Occipital lobe (tissue), 2 donors: Measurements from ENCODE around the gene TECPR1. TPM values are rescaled to one million over a fixed set of nuclear protein-coding genes. Genes with fewer than 3 reads are reported as not detected.

Experiments
- DNase-seq: peaks from one replicate; lab custom pipeline; 2025; lab: John Stamatoyannopoulos, UW
- total RNA-seq: library from RNA; depleted of rRNA; stranded (reverse); fragments of >200 nt; gene quantifications from one replicate; pipeline ENCODE4 v1.2.3, GENCODE V29; 2014

Gene TECPR1
- total RNA-seq, 1 donor from 2014 or later, result 41.5 TPM

DNA sequence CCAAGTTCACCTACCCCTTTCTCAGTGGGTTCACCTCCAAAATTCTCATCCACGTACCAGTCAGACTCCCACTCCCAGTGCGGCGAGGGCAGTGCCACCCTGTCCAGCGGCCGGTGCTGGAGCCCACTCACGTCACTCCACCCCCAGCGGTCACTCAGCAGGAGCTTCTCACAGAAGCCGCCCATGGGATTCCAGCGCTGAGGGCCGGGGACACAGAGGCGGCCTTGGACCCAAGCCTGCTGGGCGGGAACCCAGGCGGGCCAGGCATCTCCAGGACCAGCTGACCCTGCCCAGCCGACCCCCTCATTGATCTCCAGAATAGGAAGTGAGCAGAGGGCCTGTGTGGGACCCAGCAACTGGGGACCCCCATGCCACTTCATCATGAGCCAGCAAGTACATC lies 7.2 kb downstream of the TECPR1 start:
- no peak for DNase-seq

DNA sequence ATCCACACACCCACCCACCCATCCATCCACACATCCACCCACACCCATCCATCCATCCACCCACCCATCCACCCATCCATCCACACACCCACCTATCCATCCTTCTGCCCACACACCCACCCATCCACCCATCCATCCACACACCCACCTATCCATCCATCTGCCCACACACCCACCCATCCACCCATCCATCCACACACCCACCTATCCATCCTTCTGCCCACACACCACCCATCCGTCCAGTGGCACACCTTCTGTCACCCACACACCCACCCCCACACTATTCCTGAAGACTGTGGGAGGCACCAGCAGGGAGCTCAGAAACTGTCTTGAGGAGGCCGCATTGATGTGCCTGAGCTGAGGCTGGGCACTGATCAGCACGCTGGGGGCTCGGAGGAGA lies 9.1 kb downstream of the TECPR1 start:
- DNase-seq, result no peak

DNA sequence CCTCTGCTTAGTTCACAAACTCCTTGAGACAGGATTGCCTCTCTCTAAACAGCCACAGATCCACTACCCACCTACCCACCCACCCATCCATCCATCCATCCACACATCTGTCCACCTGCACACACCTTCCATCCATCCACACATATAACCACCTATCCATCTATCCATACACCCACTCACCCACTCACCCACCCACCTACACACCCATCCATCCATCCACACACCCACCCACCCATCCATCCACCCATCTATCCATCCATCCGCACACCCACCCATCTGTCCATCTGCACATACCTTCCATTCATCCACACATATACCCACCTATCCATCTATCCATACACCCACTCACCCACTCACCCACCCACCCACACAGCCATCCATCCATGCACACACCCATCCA lies 9.7 kb downstream of the TECPR1 start:
- DNase-seq, result no peak

DNA sequence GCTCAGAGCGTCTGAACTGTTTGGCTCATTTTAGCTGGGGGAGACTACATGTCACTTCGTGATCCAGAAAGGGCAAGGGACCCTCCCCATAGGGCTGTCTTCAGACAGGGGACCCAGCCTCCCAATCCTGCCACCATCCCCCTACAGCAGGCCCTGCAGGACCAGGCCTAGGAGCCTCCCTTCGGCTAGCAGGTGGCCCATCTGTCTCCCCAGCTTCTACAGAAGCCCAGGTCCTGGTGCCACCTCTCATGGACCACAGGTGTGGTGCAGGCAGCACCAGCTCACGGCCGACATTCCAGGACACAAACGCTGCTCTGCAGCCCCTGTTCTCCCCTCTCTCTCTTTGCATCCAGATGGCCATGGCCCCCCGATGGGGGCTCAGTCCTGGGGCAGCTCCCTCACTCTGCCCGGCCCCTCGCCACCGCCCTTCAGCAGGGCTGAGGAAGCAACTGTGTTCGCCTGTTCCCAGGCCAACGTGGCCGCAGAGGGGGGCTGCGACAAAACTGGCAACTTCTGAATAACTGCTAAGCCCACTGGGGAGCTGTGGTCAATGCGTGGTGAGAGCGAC lies 10.3 kb downstream of the TECPR1 start:
- no peak for DNase-seq

DNA sequence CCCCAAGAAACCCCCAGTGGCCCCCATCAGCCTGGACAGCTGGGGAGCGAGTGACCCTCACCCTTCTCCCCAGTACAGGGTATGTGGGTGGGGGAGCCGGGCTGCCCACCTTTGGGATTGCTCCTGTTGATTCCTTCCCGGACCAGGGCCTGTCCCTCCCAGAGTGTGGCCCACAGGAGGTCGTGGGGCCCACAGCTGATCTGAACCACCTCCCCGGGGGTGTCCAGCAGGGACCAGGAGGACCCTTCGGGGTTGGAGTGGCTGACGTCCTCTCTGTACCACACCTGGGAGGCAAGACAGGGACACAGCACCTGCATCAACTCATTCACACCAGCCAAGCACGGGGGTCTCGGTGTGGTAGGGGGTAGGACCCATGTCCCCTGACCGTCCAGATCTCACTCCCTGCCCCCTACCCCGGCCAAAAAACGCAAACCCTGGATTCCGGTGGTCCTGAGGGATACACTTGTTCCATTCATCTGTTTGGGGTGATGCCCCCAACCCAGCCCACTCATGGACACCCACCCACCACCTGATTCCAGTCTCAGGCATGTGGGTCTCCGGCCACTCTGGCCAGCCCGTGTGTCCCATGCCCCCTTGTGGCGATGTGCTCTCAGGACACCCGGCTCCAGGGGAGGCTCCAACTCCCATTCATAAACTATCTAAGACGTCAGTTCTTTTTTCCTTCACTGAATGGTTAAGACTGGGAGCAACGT lies 10.9 kb downstream of the TECPR1 start:
- no peak for DNase-seq

DNA sequence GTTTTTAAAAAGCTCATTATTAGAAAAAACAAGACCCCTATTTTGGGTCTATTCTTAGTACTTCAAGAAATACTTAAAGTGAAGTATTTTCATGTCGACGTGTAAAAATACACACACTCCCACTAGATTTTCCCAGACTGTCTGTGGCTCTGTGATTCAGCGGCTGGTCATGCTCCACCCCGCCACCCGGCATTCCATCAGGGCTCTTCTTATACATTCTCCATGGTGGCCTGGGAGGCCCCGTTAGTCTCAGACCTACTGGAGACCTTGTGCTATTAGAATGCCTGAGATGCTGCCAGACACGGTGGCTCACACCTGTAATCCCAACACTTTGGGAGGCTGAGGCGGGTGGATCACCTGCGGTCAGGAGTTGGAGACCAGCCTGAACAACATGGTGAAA lies 13.1 kb downstream of the TECPR1 start:
- DNase-seq, result no peak

DNA sequence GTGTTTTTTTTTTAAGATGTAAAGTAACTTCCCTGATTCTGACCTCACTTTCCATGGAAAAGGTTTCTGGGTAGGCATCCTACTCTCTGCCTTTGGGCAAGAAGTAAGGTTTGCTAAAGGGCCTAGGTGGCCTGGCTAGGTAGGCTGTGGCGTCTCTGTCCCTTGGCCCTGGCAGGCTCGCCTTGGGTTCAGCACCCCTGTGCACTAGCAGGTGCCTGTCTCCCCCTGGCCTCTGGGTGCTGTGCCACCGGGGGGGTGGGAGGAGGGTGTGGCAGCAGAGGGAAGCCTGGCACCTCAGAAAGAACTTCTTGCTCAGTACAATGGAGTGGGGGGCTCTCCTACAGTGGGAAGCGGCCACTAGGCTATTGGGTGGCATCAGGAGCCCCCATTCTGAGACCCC lies 14.0 kb downstream of the TECPR1 start:
- DNase-seq, result no peak

DNA sequence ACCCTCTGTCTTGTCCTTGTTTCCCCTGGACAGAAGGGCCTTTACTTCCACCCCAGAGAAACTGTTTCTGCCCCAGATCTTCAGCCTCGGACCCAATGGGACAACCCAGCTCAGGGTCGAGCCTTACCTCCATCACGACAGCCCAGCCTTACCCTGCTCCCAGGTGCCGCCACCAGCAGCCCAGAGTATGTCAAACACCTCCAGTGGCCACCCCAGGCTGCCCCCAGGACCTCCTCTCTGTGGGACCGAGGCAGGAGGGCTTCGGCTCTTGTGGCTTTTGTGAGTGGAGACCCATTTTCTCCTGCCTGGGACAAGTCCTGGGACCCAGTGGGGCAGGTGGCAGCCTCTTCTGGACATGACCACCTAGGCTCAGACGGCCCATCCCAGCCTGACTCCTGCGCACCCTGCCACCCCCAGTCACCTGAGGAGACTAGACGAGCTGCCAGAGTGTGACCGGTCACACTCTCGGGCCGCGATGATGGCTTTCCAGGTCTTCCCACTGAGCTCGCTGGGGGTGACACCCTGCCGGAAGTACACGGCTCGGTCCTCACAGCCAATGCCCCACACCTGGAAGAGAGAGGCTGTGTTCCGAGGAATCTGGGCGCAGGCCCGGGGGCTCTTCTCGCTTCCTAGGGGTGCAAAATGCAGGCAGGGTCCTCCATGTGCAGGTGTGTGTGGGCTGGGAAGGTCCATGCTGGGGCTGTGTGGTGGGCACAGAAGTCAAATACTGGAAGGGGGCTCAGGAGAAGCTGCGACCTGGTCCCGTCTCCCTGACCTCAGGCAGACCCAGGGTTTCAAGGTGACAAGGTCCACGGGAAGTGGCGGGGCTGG lies 15.5 kb downstream of the TECPR1 start:
- DNase-seq, result no peak

DNA sequence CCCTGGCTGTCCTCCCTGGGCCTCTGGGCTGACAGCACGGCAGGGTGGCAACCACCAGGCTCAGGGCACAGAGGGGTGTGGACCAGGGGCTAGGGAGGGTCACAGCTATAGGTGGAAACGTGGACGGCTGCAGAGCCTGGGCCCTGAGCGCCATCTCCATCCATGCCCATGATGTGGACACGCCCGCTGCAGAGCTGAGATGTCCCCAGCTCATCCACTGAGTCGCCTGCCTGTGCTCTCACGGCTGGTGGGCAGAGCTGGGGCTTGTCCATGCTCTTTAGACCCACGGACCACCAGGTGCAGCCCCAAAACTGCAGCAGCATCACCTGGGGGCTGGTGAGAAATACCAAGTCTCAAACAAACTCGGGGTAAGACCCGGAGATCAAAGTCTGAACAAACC lies 16.1 kb downstream of the TECPR1 start:
- DNase-seq, result no peak

DNA sequence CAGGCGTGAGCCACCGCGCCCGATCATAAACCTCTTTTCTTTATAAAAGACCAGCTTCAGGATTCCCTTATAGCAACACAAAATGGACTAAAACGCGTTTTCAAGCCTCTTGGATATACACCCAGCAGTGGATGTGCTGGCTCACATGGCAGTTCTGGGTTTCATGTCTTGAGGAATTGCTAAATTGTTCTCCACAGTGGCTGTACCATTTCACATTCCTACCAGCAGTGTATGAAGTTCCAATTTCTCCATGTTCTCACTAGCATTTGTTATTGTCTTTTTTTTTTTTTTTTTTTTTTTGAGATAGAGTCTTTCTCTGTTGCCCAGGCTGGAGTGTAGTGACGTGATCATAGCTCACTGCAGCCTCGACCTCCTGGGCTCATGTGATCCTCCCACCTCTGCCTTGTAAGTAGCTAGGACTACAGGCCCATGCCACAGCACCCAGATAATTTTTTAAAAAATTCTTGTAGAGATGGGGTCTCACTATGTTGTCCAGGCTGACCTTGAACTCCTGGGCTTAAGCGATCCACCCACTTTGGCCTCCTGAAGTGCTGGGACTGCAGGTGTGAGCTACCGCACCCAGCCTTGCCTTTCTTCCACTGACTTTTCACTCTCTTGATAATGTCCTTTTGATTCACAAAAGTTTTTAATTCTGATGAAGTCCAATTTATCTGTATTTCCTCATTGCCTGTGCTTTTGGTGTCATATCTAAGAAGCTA lies 17.4 kb downstream of the TECPR1 start:
- DNase-seq, result no peak

DNA sequence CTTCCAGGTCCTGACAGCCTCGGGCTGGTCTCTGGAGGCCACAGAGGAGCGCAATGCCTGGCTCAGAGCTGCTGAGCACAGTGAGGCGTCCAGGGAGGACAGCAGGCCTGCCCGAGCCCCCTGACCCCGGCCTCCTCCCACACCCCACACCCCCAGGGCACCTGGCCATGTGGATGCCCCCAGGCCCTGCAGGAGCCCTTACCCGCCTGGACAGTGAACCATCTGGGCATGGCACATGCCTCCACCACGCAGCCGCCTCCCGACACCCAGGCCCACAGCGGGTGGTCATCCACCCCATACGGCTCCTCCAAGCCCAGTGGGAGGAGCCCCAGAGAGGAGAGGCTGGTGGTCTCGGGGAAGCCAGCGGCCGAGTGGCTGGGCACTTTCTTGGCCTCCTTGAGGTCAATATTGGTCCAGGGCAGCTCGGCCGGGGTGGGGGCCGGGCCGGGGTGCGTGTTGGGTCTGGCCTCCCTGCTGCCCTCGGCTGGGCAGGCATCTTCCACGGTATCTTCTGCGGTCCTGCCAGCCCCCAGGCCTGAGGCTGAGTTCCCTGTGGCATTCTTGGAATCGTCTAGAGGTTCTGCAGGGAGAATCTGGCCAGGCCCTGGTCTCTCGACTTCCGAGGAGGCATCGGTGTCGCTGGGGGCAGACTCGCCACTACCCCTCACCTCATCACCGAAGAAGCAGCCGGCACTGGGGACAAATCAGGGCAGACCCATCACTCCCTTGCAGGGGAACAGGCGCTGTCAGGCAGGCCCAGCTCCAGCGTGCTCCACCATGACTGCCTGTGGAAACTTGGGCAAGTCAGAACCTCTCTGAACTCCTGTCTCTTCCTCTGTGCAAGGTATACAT lies 18.6 kb downstream of the TECPR1 start:
- DNase-seq, result no peak

DNA sequence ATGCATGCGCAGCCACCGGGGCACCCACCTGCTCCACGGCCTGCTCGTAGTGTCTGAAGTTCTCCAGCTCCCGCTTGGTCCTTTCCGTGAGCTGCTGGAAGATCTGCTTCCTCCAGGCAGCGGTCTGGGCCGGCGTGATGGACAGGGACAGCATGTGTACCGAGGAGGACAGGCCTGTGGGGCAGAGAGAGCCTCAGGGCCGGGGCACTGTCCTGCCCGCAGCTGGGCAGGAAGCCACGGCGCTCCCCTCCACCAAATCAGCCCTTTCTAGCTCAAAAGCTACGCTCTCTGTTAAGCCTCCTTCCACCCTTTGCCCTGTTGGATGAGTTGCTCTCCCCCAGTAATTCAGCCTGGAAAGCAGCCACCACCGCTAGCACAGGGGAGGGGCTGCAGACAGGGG lies 19.2 kb downstream of the TECPR1 start:
- no peak for DNase-seq

DNA sequence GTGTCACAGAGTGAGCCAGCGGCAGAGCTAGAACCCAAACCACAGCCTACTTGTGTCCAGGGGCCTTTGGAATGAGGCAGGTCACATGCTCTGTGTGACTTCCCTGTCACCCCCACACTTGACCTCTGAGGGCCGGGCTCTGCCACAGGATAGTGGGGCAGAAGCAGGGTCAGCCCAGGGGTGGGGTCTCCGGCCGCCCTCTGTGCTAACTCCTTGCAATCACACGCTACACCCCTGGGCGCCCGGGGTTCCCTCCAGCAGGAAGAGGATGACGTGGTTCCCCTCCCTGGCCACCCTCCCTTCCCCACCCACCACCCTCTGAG lies 19.8 kb downstream of the TECPR1 start:
- no peak for DNase-seq

DNA sequence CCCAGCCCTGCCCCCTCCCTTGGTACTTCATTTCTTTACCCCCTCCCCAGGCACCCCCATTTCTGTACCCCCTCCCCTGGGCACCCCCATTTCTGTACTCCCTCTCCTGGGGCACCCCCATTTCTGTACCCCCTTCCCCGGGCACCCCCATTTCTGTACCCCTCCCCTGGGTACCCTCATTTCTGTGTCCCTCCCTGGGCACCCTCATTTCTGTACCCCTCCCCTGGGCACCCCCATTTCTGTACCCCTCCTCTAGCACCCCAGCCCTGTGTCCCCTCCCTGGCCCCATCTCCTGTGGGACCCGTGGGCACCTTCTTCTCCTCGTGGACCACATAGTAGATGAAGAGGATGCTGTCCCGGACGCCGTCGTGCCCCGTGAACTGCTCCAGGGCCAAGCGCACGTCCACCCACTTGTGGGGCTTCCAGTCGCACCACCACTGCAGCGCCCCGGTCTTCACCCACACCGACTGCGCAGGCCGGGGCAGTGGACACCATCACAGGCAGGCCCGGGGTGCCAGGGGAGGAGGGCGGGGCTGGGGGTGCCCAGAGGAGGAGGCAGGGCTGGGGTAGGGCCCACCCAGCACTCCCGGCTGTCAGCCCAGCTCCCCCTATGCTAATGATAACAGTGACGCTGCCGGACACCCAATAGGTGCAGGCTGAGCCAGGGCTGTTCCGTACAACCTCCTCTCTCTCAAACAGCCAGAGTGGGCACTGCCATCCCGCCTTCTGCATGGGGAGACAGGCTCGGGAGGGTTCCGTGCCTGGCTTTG lies 20.4 kb downstream of the TECPR1 start:
- DNase-seq, result no peak

DNA sequence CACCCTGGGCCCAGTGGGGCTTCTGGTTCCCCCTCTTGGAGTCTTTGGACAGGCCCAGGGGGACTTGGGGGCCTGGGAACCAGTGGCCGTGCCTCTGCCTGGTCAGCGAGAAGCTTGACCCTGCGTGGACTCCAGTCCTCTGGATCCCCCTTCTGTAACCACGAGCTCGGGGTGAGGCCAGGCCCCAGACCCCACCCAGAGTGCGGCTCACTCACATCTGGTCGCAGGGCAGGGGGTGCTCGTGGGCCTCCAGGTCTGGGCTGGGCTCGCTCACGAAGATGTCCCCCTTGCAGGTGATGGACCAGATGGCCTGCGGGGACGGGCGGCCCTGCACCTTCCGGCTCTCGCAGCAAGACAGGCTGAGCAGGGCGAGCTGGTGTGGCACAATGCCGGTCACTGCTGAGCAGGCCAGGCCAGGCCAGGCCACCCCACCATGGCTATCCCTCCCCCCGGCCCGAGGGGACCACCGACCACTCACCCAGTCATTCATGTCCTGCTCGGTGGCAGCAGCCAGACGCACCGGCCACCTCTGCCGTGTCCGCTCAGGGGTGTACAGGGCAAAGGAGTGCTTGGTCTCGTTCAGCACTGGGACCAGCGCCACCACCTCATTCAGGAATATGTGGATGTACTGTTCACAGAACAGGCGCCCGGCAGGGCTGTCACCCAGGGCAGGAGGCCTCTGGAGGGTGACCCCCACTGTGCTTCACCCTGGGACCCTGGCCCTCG lies 21.1 kb downstream of the TECPR1 start:
- no peak for DNase-seq

DNA sequence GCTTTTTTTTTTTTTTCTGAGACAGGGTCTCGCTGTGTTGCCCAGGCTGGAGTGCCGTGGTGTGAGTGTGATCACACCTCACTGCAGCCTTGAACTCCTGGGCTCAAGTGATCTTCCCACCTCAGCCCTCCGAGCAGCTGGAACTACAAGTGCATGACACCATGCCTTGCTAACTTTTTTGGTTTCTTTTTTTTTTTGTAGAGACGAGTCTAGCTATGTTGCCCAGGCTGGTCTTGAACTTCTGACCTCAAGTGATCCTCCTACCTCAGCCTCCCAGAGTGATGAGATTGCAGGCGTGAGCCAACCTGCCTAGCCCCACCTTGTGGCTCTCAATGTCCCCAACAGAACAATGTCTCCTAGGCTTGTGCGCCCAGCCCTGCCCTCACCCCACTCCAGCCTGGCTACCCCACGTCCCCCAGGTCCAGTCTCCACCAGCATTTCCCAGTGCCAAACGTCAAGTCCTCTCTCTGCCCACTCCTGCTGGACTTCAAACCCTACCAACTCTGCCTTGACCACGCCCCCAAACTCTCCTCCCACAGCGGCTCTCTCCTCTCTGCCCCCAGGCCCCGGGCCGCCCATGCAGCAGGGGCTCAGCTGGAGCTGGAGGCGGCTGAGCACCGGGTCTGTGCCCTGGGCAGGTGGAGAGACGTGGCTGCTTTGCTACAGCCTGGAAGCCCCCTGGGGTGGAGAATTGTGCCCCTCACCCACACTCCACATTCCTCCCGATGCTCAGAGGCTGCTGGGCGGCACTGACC lies 21.9 kb downstream of the TECPR1 start:
- DNase-seq, result no peak

DNA sequence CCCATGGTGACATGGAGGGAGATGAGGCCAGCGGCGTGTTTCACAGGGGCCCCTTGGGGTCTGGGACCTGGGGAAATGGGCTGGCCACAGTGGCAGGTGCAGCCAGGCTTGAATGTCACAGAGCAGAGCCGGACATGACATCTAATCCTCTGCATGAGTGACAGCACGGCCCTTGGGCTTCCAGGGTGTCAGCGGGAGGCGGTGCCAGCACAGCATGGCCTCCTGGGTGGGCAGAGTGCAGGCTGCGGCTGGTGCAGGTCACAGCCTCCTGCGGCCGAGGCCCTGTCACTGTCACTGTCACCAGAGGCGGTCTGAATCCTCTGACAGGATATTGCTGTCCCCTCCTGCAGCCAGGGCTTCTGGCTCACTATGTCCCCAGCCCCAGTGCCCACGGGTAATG lies 22.6 kb downstream of the TECPR1 start:
- no peak for DNase-seq

DNA sequence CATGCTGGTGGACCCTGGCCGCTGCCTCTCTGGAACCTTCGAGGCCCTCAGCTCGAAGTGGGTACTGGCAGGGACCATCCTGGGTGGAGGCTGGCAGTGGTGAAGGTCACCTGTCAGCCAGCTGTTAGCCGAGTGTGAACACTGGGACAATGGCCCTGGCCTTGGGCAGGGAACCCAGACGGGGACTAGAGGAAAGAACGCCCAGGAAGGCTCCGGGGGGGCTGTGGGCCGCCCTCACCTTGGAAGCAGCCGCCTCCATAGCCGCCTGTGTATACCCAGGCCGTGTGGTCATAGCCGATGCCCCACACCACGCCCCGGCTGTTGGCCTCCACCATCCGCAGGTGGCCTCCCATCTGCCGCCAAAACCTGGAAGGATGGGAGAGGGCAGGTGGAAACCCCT lies 23.2 kb downstream of the TECPR1 start:
- no peak for DNase-seq

DNA sequence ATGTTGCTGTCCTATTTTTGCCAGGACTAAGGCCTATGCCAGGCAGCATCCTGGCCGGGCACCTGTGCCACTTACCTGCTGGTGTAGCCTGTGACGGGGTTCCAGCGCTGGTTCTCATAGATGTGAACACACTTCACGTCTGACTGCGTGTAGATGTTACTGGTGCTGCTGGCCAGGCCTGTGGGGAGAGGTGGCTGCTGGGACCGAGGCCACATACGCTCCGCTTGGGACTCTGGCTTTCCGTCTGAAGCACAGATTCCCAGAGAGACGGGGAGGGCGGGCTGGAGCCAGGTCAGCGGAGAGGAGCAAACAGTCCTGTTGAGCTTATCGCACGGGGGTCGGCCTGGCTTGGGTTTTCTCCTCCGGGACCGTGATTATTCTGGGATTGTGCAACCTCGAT lies 24.1 kb downstream of the TECPR1 start:
- DNase-seq, result no peak
